ENCODE data around the gene AMOTL2. TPM values are rescaled to one million over a fixed set of nuclear protein-coding genes. Genes with fewer than 3 reads are reported as not detected.
A peak's percentile ranks its signal among the peaks of the same experiment; 100 is the strongest.

Gene AMOTL2
- total and polyA plus RNA-seq, 9 of the 15 experiments (the other 6 are each of a cell fraction or from before 2014, with no cell fraction given) = 0.12 to 0.31 TPM; not detected in 7

DNA sequence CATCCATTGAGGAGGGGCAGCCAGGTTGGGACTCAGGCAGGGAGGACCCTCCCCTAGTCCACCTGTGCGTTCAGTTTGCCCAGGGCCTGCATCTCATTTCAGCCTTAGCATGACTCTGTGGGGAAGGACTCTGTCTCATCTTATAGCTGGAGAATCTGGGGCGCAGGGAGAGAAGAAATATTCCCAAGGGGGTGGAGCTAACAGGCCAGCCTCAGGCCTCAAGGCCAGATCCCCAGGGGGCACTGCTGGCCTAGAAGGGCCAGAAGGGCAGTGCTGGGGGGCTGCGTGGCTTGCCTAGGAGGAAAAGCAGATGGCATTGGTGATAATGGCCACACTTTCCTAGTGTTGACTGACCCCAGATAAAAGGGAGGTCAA is 10.9 kb downstream of the AMOTL2 start:
- in situ Hi-C loops (cut with MboI) (no loop called here), intact Hi-C loops (cut with micrococcal nuclease) (no loop called here)
- TF ChIP-seq CBFA2T3 (IDR thresholded peaks at IDR 0.05) (peak; percentile 22; the same call in 1 of the 2 replicates), HNRNPL (IDR thresholded peaks at IDR 0.05; ENCODE audit: low read depth, low read length) (no peak)
- TF ChIP-seq, protein P1, sequence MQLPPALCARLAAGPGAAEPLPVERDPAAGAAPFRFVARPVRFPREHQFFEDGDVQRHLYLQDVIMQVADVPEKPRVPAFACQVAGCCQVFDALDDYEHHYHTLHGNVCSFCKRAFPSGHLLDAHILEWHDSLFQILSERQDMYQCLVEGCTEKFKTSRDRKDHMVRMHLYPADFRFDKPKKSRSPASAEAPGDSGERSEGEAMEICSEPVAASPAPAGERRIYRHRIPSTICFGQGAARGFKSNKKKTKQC (CRISPR knock-in tag; IDR thresholded peaks at IDR 0.05) = no peak
- Histone ChIP-seq H3K9ac (ENCODE audit: insufficient read depth in 1 of 2, low read depth in 2 of 2, low read length in 2 of 2) (no peak overlapping the region; a peak in 1 of 4 replicates), H3K27ac (ENCODE audit: extremely low read depth, low read depth, low read length) (no peak overlapping the region), H3K4me2 (ENCODE audit: insufficient read depth, low read length) (no peak overlapping the region; the same call in 1 of the 2 replicates), H3K9me3 (replicated peaks; ENCODE audit: control insufficient read depth, insufficient read depth, low read depth, low read length) (no peaks in the 10 kb centered on the region), H3K4me3 (no peak overlapping the region), H3K79me2 (ENCODE audit: control insufficient read depth, insufficient read depth, low read length) (no peaks in the 10 kb centered on the region), H3K27me3 (ENCODE audit: control insufficient read depth in 2 of 2, insufficient read depth in 2 of 2, low read length in 2 of 2) (peaks cover 5 to 81% of the 10 kb centered on the region in 2 experiments; a peak in 3 of 5 replicates), H3K9me1 (ENCODE audit: control insufficient read depth, insufficient read depth, low read length) (no peaks in the 10 kb centered on the region), H2AFZ (ENCODE audit: low read depth, low read length) (no peak overlapping the region), H4K20me1 (replicated peaks; ENCODE audit: control insufficient read depth, insufficient read depth, low read length) (no peaks in the 10 kb centered on the region), H3K4me1 (replicated peaks in 1 of 2; ENCODE audit: control insufficient read depth in 2 of 2, insufficient read depth in 2 of 2, low read length in 2 of 2) (peaks cover 0 to 7% of the 10 kb centered on the region in 2 experiments; a peak in 2 of 5 replicates), H3K36me3 (ENCODE audit: control insufficient read depth, insufficient read depth, low read length) (no peaks in the 10 kb centered on the region)
- BruUV-seq (replicated peaks) = no TSS peak
- ATAC-seq (no peak), DNase-seq (ENCODE audit: extremely low read depth in 1 of 4, low spot score in 3 of 4) (peak in 3 of 4 experiments; percentile 14 to 22 (median 17)), FAIRE-seq (no peak)
- CTCF ChIA-PET (ENCODE audit: low intra/inter-chr PET ratio) = no interaction called here
- 10% methylated on average over 2 of the region's 3 CpGs for WGBS (ENCODE audit: insufficient coverage, low coverage, missing lambda C conversion rate)
- POLR2A ChIA-PET = interaction anchor here (0.7 to 0.8 kb wide), 2 partner anchors 18 to 119 kb away, joined by 3 read pairs; no protein-coding TSS in a partner anchor

DNA sequence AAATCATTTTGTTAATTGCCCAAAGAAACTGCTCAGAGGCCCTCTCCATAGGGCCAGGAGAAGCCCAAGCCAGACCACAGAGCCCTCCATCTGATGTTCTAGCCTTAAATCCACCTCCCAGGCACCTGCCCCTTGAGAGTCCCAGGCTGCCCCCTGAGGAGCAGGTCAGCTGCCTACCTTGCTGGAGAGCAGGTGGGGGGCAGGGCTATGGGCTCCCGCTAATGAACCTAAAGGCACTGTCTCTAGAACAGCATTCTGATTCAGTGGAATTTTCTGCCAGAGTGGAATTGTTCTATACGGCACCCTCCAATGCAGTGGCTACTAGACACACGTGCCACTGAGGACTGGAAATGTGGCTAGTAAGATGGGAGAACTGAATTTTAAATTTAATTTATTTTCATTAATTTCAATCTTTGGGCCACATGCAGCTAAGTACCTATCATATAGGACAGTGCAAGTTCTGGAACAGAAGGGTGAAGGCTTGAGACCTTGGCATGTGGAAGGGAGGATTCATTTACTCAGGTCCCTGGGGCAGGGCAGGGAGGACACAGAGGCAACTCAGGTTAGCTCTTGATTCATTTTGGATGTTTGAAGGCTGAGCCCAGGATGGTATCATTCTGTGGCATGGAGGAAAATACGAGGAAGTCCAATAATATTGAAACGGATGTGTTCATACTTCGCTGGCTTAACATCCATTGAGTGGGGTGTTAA is 11.4 kb downstream of the AMOTL2 start:
- intact Hi-C loops (cut with micrococcal nuclease) (no loop called here), in situ Hi-C loops (cut with MboI) (no loop called here)
- H3K9ac ChIP-seq (ENCODE audit: insufficient read depth in 1 of 2, low read depth in 2 of 2, low read length in 2 of 2) = no peak overlapping the region
- no peak overlapping the region for H3K4me2 ChIP-seq (ENCODE audit: insufficient read depth, low read length)
- CTCF ChIA-PET (ENCODE audit: low intra/inter-chr PET ratio) = no interaction called here
- no peak for DNase-seq (ENCODE audit: extremely low read depth in 1 of 4, low spot score in 3 of 4)
- H4K20me1 ChIP-seq (replicated peaks; ENCODE audit: control insufficient read depth, insufficient read depth, low read length) = no peaks in the 10 kb centered on the region; the same call in 1 of the 2 replicates
- WGBS (ENCODE audit: insufficient coverage, low coverage, missing lambda C conversion rate) = 11% methylated on average over 5 of the region's 6 CpGs
- no peaks in the 10 kb centered on the region for H3K79me2 ChIP-seq (ENCODE audit: control insufficient read depth, insufficient read depth, low read length)
- FAIRE-seq = no peak
- H3K4me3 ChIP-seq = no peak overlapping the region
- ATAC-seq = no peak
- no peak overlapping the region for H2AFZ ChIP-seq (ENCODE audit: low read depth, low read length)
- no peaks in the 10 kb centered on the region for H3K36me3 ChIP-seq (ENCODE audit: control insufficient read depth, insufficient read depth, low read length)
- no peak overlapping the region for H3K27ac ChIP-seq (ENCODE audit: extremely low read depth, low read depth, low read length)
- no TSS peak for BruUV-seq (replicated peaks)
- POLR2A ChIA-PET = interaction anchor here (0.8 kb wide), 1 partner anchor 19 kb away, joined by 3 read pairs; no protein-coding TSS in a partner anchor
- H3K4me1 ChIP-seq (replicated peaks in 1 of 2; ENCODE audit: control insufficient read depth in 2 of 2, insufficient read depth in 2 of 2, low read length in 2 of 2) = peaks cover 0 to 7% of the 10 kb centered on the region in 2 experiments; a peak in 2 of 5 replicates
- H3K27me3 ChIP-seq (ENCODE audit: control insufficient read depth in 2 of 2, insufficient read depth in 2 of 2, low read length in 2 of 2) = peaks cover 5 to 86% of the 10 kb centered on the region in 2 experiments; a peak in 3 of 5 replicates
- no peaks in the 10 kb centered on the region for H3K9me3 ChIP-seq (replicated peaks; ENCODE audit: control insufficient read depth, insufficient read depth, low read depth, low read length)
- H3K9me1 ChIP-seq (ENCODE audit: control insufficient read depth, insufficient read depth, low read length) = no peaks in the 10 kb centered on the region
- TF ChIP-seq, protein P2, sequence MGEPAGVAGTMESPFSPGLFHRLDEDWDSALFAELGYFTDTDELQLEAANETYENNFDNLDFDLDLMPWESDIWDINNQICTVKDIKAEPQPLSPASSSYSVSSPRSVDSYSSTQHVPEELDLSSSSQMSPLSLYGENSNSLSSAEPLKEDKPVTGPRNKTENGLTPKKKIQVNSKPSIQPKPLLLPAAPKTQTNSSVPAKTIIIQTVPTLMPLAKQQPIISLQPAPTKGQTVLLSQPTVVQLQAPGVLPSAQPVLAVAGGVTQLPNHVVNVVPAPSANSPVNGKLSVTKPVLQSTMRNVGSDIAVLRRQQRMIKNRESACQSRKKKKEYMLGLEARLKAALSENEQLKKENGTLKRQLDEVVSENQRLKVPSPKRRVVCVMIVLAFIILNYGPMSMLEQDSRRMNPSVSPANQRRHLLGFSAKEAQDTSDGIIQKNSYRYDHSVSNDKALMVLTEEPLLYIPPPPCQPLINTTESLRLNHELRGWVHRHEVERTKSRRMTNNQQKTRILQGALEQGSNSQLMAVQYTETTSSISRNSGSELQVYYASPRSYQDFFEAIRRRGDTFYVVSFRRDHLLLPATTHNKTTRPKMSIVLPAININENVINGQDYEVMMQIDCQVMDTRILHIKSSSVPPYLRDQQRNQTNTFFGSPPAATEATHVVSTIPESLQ (CRISPR knock-in tag; IDR thresholded peaks at IDR 0.05) = no peak
- TF ChIP-seq STAT5A (IDR thresholded peaks at IDR 0.05; ENCODE audit: borderline replicate concordance, low read length) (no peak), DACH1 (IDR thresholded peaks at IDR 0.05; ENCODE audit: partially characterized antibody) (no peak)
- TF ChIP-seq, protein P3, sequence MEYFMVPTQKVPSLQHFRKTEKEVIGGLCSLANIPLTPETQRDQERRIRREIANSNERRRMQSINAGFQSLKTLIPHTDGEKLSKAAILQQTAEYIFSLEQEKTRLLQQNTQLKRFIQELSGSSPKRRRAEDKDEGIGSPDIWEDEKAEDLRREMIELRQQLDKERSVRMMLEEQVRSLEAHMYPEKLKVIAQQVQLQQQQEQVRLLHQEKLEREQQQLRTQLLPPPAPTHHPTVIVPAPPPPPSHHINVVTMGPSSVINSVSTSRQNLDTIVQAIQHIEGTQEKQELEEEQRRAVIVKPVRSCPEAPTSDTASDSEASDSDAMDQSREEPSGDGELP (CRISPR knock-in tag; IDR thresholded peaks at IDR 0.05; ENCODE audit: borderline replicate concordance) = no peak

Measured in K562 (cell line).